SK-N-SH (cell line): ENCODE data around the gene MIPOL1.

Experiments
- GABPA ChIP-seq: IDR thresholded peaks from 2 replicates; pipeline ENCODE4 v1.4.0; 2012; ENCODE audit warnings: low read depth, mild to moderate bottlenecking
- GATA2 ChIP-seq: sonication (generic); formaldehyde crosslinking; IDR thresholded peaks from 2 replicates; pipeline ENCODE4 v1.5.0; 2020; ENCODE audit warnings: mild to moderate bottlenecking, missing genetic modification reagents
- RAD21 ChIP-seq: IDR thresholded peaks from 2 replicates; pipeline ENCODE4 v1.6.1; 2012; ENCODE audit warnings: mild to moderate bottlenecking, low read length
- SIN3A ChIP-seq: IDR thresholded peaks from 2 replicates; pipeline ENCODE4 v1.6.1; 2012; ENCODE audit warnings: low read depth, mild to moderate bottlenecking, low read length, moderate library complexity, borderline replicate concordance
- YY1 ChIP-seq: IDR thresholded peaks from 2 replicates; pipeline ENCODE4 v1.4.0; 2012; ENCODE audit warnings: low read depth, mild to moderate bottlenecking
- TF ChIP-seq, protein P1 (sequence below): fragments of 200-600 bp; sonication (generic); IDR thresholded peaks from 2 replicates; pipeline ENCODE4 v1.6.1; 2017; ENCODE audit warnings: antibody characterized with exemption, mild to moderate bottlenecking, moderate library complexity

DNA sequence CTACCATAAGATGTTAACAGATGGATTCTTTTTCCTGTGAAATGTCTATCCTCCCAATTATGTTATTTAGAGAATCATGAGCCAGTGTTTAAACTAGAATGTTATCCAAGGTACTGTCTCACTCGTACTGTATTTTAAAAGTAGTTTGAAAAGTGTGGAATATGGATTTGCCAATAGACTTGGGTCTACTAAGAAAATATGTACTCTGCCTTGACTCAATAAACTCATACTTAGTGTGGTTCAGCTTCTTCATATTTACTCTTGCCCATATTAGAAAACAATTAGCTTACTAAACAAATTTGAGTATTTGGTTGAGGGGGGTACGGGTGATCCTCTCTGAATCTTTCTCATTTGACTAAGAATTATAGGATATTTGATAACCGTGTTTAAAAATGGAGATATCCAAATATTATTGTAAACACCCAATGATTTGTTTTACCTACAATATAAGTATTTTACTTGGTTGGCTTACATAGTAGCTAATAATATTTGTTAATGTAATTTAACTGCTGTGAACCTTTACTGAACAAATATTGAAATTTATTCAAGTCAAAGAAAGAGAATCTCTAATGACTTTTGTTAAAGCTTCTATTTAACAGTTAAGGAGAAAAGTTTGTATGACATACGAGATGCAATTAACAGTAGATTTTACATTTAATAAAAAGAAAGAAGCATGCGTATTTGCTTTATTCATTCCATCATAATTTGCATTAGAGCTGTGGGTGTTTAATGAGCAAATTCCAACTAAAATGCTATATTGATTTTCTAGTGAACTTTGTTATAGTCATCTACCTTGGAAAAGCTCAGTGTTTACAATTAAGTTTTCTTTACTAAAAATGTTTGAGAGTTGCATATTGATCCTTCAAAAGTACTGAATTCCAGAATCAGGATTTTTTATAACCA lies 81.2 kb downstream of the MIPOL1 start:
- TF ChIP-seq, protein P1, sequence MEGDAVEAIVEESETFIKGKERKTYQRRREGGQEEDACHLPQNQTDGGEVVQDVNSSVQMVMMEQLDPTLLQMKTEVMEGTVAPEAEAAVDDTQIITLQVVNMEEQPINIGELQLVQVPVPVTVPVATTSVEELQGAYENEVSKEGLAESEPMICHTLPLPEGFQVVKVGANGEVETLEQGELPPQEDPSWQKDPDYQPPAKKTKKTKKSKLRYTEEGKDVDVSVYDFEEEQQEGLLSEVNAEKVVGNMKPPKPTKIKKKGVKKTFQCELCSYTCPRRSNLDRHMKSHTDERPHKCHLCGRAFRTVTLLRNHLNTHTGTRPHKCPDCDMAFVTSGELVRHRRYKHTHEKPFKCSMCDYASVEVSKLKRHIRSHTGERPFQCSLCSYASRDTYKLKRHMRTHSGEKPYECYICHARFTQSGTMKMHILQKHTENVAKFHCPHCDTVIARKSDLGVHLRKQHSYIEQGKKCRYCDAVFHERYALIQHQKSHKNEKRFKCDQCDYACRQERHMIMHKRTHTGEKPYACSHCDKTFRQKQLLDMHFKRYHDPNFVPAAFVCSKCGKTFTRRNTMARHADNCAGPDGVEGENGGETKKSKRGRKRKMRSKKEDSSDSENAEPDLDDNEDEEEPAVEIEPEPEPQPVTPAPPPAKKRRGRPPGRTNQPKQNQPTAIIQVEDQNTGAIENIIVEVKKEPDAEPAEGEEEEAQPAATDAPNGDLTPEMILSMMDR = no peak
- TF ChIP-seq SIN3A (no peak), YY1 (no peak), GATA2 (CRISPR knock-in tag) (no peak), GABPA (no peak), RAD21 (no peak)
